Gastrocnemius medialis (tissue), 4 donors: Measurements from ENCODE around the gene CCDC169.
"Not testable (repeated sequence)": the region's sequence is repeated elsewhere in the genome, so short reads cannot be mapped to it uniquely, and the experiment has no call there.

ENCODE experiments used
- CTCF ChIP-seq, 5 experiments: fragments of 450-650 bp in 3 of 5; fragments of 200-600 bp in 2 of 5; sonication (generic) in 2 of 5; IDR thresholded peaks in 4 of 5; conservative IDR thresholded peaks in 1 of 5; 1 replicate in 4 of 5; 2 replicates in 1 of 5; pipeline ENCODE4 v1.5.1; 2016 to 2019; ENCODE audit warnings: antibody characterized with exemption in 5 of 5, mild to moderate bottlenecking in 3 of 5, moderate library complexity in 3 of 5
- POLR2A ChIP-seq, 2 donors: fragments of 450-650 bp; IDR thresholded peaks; one replicate each; pipeline ENCODE4 v1.6.1; 2017; ENCODE audit warnings: antibody characterized with exemption in 2 of 2, mild to moderate bottlenecking in 2 of 2, moderate library complexity in 2 of 2

- TF ChIP-seq POLR2A (IDR thresholded peaks at IDR 0.05); CTCF (IDR thresholded peaks at IDR 0.05 in 4 of 5, conservative IDR thresholded peaks at IDR 0.05 in 1 of 5): not testable (repeated sequence)
Observed at GRCh38 chr13:36299469-36299868, 1.9 kb upstream of the CCDC169 start.
